K562 (cell line): Measurements from ENCODE around the gene TFRC. TPM values are rescaled to one million over a fixed set of nuclear protein-coding genes. Genes with fewer than 3 reads are reported as not detected.

Source experiments
- ARHGAP35 ChIP-seq: fragments of 450-650 bp; IDR thresholded peaks from 2 replicates; pipeline ENCODE4 v1.6.1; 2018; ENCODE audit not compliant: partially characterized antibody
- CXXC5 ChIP-seq: fragments of 250-450 bp; sonication (Bioruptor Pico); IDR thresholded peaks from 2 replicates; pipeline ENCODE4 v1.8.0; 2022; ENCODE audit warnings: inconsistent platforms, mild to moderate bottlenecking, moderate library complexity
- ELF4 ChIP-seq: fragments of 450-650 bp; formaldehyde crosslinking; IDR thresholded peaks from 2 replicates; pipeline ENCODE4 v1.4.0; 2022; ENCODE audit warnings: missing genetic modification characterization
- FOSL1 ChIP-seq: fragments of 200-800 bp; sonication (Bioruptor generic); conservative IDR thresholded peaks from 2 replicates; pipeline ENCODE4 v1.6.1; 2016; ENCODE audit warnings: missing genetic modification characterization, missing compliant biosample characterization
- FOXP1 ChIP-seq: sonication (generic); formaldehyde crosslinking; IDR thresholded peaks from 2 replicates; pipeline ENCODE4 v1.8.0; 2022; ENCODE audit warnings: mild to moderate bottlenecking, missing genetic modification reagents
- HDAC2 ChIP-seq: fragments of 450-650 bp; IDR thresholded peaks from 2 replicates; pipeline ENCODE4 v1.6.1; 2016; ENCODE audit warnings: mild to moderate bottlenecking
- HDAC3 ChIP-seq: fragments of 450-650 bp; IDR thresholded peaks from 2 replicates; pipeline ENCODE4 v1.6.1; 2018; ENCODE audit warnings: borderline replicate concordance, mild to moderate bottlenecking, moderate library complexity; ENCODE audit not compliant: partially characterized antibody
- JUNB ChIP-seq: fragments of 450-650 bp; formaldehyde crosslinking; conservative IDR thresholded peaks from 2 replicates; pipeline ENCODE4 v1.4.0; 2020; ENCODE audit warnings: mild to moderate bottlenecking
- MLX ChIP-seq, 2 experiments: fragments of 450-650 bp in 1 of 2; sonication (generic) in 1 of 2; formaldehyde crosslinking; conservative IDR thresholded peaks; 2 replicates each; pipeline versions ENCODE4 v1.4.0 to v1.8.1; 2020 to 2022; ENCODE audit warnings: mild to moderate bottlenecking in 1 of 2, missing genetic modification reagents in 1 of 2
- MYNN ChIP-seq, 2 experiments: sonication (generic); formaldehyde crosslinking in 1 of 2; IDR thresholded peaks; 2 replicates each; pipeline versions ENCODE4 v1.5.0 to v1.6.1; 2016 to 2020; ENCODE audit warnings: antibody characterized with exemption in 1 of 2, missing genetic modification reagents in 1 of 2
- NCOR1 ChIP-seq: fragments of 450-650 bp; IDR thresholded peaks from 2 replicates; pipeline ENCODE4 v1.6.1; 2016; ENCODE audit warnings: mild to moderate bottlenecking, moderate library complexity
- NONO ChIP-seq, 2 experiments: fragments of 200-400 bp in 1 of 2; fragments of 450-650 bp in 1 of 2; formaldehyde crosslinking in 1 of 2; IDR thresholded peaks; 2 replicates each; pipeline ENCODE4 v1.6.1; 2017; ENCODE audit warnings: low read depth in 2 of 2, mild to moderate bottlenecking in 2 of 2, moderate library complexity in 2 of 2, low read length in 1 of 2
- RBM14 ChIP-seq: fragments of 200-400 bp; formaldehyde crosslinking; IDR thresholded peaks from 2 replicates; pipeline ENCODE4 v1.6.1; 2018; ENCODE audit warnings: low read depth, mild to moderate bottlenecking, low read length, moderate library complexity, borderline replicate concordance; ENCODE audit not compliant: insufficient read depth
- RCOR1 ChIP-seq, 2 experiments: IDR thresholded peaks; 2 replicates each; pipeline ENCODE4 v1.6.1; 2012; ENCODE audit warnings: low read depth in 2 of 2, low read length in 2 of 2, borderline replicate concordance in 1 of 2, improper control_type of control experiment in 1 of 2
- SMAD4 ChIP-seq: fragments of 250-450 bp; sonication (Bioruptor Pico); conservative IDR thresholded peaks from 2 replicates; pipeline ENCODE4 v1.8.0; 2021; ENCODE audit warnings: inconsistent platforms, mild to moderate bottlenecking, moderate library complexity
- TBL1XR1 ChIP-seq, 2 experiments: IDR thresholded peaks; 2 replicates each; pipeline ENCODE4 v1.6.1; 2012; ENCODE audit warnings: improper control_type of control experiment in 2 of 2, low read length in 2 of 2, mild to moderate bottlenecking in 1 of 2
- ZEB2 ChIP-seq: fragments of 450-650 bp; IDR thresholded peaks from 2 replicates; pipeline ENCODE4 v1.6.1; 2016
- ZFPM2 ChIP-seq: fragments of 250-450 bp; sonication (Bioruptor Pico); IDR thresholded peaks from 2 replicates; pipeline ENCODE4 v1.5.1; 2022; ENCODE audit warnings: mild to moderate bottlenecking
- ZKSCAN8 ChIP-seq: fragments of 200-800 bp; sonication (Bioruptor generic); IDR thresholded peaks from 2 replicates; pipeline ENCODE4 v1.6.1; 2016; ENCODE audit warnings: missing genetic modification characterization, missing compliant biosample characterization
- ZNF143 ChIP-seq: sonication (generic); formaldehyde crosslinking; IDR thresholded peaks from 2 replicates; pipeline ENCODE4 v1.9.0; 2022; ENCODE audit warnings: mild to moderate bottlenecking, missing genetic modification reagents
- ZNF324 ChIP-seq: fragments of 250-450 bp; sonication (Bioruptor Pico); IDR thresholded peaks from 2 replicates; pipeline ENCODE4 v1.4.0; 2020; ENCODE audit warnings: mild to moderate bottlenecking
- polyA plus RNA-seq, 8 experiments: library from polyadenylated mRNA; depleted of rRNA in 4 of 8; stranded (reverse) in 5 of 8; unstranded in 3 of 8; fragments of >200 nt; fragmentation: Nextera tagmentation in 2 of 8; fragmentation: Illumina TruSeq in 1 of 8; extraction: Ambion mirVana in 2 of 8; extraction: Trizol in 1 of 8; gene quantifications; 2 replicates each; pipeline versions ENCODE4 v1.2.1 to v1.2.3, GENCODE V29; 2011 to 2014; ENCODE audit warnings: inconsistent platforms in 1 of 8, missing spikeins in 1 of 8
- total RNA-seq, 7 experiments: library from RNA; depleted of rRNA in 6 of 7; stranded (reverse); fragments of >200 nt in 6 of 7; fragmentation: Illumina TruSeq in 2 of 7; extraction: Trizol in 2 of 7; gene quantifications; 2 replicates each; pipeline versions ENCODE4 v1.2.1 to v1.2.3, GENCODE V29; 2011 to 2021; ENCODE audit warnings: low replicate concordance in 1 of 7
- TF ChIP-seq, protein P1 (sequence below): sonication (generic); formaldehyde crosslinking; IDR thresholded peaks from 2 replicates; pipeline ENCODE4 v1.8.0; 2022; ENCODE audit warnings: missing genetic modification reagents, mild to moderate bottlenecking, moderate library complexity, borderline replicate concordance
- TF ChIP-seq, protein P2 (sequence below): fragments of 450-650 bp; IDR thresholded peaks from 2 replicates; pipeline ENCODE4 v1.6.1; 2016; ENCODE audit warnings: mild to moderate bottlenecking
- TF ChIP-seq, protein P3 (sequence below): fragments of 450-650 bp; IDR thresholded peaks from 2 replicates; pipeline ENCODE4 v1.6.1; 2016; ENCODE audit warnings: missing biosample characterization, missing genetic modification characterization

The TFRC gene
- total and polyA plus RNA-seq, 9 of the 15 experiments (the other 6 are each of a cell fraction or from before 2014, with no cell fraction given): 149 to 679 (median 332) TPM

GRCh38 chr3:196055683-196056270, 26.1 kb downstream of the TFRC start (continued):
- TF ChIP-seq NCOR1: 0 out of 2 replicates have a peak, but pooled peaks have one; percentile 9
- TF ChIP-seq, protein P1, sequence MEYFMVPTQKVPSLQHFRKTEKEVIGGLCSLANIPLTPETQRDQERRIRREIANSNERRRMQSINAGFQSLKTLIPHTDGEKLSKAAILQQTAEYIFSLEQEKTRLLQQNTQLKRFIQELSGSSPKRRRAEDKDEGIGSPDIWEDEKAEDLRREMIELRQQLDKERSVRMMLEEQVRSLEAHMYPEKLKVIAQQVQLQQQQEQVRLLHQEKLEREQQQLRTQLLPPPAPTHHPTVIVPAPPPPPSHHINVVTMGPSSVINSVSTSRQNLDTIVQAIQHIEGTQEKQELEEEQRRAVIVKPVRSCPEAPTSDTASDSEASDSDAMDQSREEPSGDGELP (CRISPR knock-in tag): peak; percentile 81
- TF ChIP-seq MYNN (IDR thresholded peaks at IDR 0.05): 0 out of 2 replicates have a peak, but pooled peaks have one; percentile 27
- no peak for TF ChIP-seq MYNN (CRISPR knock-in tag; IDR thresholded peaks at IDR 0.05)
- peak in 1 of 2 experiments; percentile 87; a peak in 2 of 4 replicates for TF ChIP-seq RCOR1 (IDR thresholded peaks at IDR 0.05; ENCODE audit: borderline replicate concordance in 1 of 2, low read depth in 2 of 2, low read length in 2 of 2)
- no peak for TF ChIP-seq ZKSCAN8 (CRISPR knock-in tag)
- TF ChIP-seq TBL1XR1 (IDR thresholded peaks at IDR 0.05; ENCODE audit: low read length in 2 of 2): peak in 1 of 2 experiments; percentile 71; a peak in 2 of 4 replicates
- TF ChIP-seq ZNF143: no peak
- peak; percentile 94 for TF ChIP-seq SMAD4 (CRISPR knock-in tag)
- TF ChIP-seq FOXP1 (CRISPR knock-in tag): peak; percentile 10; the same call in 1 of the 2 replicates
- TF ChIP-seq ZNF324 (CRISPR knock-in tag): no peak
- no peak for TF ChIP-seq ARHGAP35
- no peak for TF ChIP-seq NONO (IDR thresholded peaks at IDR 0.05; ENCODE audit: low read depth in 2 of 2, low read length in 1 of 2)
- TF ChIP-seq HDAC3: no peak
- TF ChIP-seq HDAC2: peak; percentile 74
- 0 out of 2 replicates have a peak, but pooled peaks have one; percentile 43 for TF ChIP-seq FOSL1 (tag)
- TF ChIP-seq, protein P2, sequence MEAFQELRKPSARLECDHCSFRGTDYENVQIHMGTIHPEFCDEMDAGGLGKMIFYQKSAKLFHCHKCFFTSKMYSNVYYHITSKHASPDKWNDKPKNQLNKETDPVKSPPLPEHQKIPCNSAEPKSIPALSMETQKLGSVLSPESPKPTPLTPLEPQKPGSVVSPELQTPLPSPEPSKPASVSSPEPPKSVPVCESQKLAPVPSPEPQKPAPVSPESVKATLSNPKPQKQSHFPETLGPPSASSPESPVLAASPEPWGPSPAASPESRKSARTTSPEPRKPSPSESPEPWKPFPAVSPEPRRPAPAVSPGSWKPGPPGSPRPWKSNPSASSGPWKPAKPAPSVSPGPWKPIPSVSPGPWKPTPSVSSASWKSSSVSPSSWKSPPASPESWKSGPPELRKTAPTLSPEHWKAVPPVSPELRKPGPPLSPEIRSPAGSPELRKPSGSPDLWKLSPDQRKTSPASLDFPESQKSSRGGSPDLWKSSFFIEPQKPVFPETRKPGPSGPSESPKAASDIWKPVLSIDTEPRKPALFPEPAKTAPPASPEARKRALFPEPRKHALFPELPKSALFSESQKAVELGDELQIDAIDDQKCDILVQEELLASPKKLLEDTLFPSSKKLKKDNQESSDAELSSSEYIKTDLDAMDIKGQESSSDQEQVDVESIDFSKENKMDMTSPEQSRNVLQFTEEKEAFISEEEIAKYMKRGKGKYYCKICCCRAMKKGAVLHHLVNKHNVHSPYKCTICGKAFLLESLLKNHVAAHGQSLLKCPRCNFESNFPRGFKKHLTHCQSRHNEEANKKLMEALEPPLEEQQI: no peak
- 0 out of 2 replicates have a peak, but pooled peaks have one; percentile 36 for TF ChIP-seq JUNB
- no peak for TF ChIP-seq MLX (CRISPR knock-in tag; conservative IDR thresholded peaks at IDR 0.05)
- TF ChIP-seq CXXC5 (CRISPR knock-in tag): peak; percentile 61
- TF ChIP-seq ZEB2: 0 out of 2 replicates have a peak, but pooled peaks have one; percentile 20
- TF ChIP-seq, protein P3, sequence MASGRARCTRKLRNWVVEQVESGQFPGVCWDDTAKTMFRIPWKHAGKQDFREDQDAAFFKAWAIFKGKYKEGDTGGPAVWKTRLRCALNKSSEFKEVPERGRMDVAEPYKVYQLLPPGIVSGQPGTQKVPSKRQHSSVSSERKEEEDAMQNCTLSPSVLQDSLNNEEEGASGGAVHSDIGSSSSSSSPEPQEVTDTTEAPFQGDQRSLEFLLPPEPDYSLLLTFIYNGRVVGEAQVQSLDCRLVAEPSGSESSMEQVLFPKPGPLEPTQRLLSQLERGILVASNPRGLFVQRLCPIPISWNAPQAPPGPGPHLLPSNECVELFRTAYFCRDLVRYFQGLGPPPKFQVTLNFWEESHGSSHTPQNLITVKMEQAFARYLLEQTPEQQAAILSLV (tag): peak; percentile 99
- TF ChIP-seq RBM14: no peak
- TF ChIP-seq ELF4 (CRISPR knock-in tag): no peak
- no peak for TF ChIP-seq ZFPM2 (CRISPR knock-in tag)
